GM19463 (cell line): ENCODE data around the gene ATG9A.

Source experiments
- ATAC-seq: cut with Tn5 transposase; IDR thresholded peaks from one replicate; pipeline ENCODE4 v1.9.1; 2021; ENCODE audit warnings: mild to moderate bottlenecking, moderate library complexity; ENCODE audit not compliant: unreplicated experiment

Gene ATG9A

DNA sequence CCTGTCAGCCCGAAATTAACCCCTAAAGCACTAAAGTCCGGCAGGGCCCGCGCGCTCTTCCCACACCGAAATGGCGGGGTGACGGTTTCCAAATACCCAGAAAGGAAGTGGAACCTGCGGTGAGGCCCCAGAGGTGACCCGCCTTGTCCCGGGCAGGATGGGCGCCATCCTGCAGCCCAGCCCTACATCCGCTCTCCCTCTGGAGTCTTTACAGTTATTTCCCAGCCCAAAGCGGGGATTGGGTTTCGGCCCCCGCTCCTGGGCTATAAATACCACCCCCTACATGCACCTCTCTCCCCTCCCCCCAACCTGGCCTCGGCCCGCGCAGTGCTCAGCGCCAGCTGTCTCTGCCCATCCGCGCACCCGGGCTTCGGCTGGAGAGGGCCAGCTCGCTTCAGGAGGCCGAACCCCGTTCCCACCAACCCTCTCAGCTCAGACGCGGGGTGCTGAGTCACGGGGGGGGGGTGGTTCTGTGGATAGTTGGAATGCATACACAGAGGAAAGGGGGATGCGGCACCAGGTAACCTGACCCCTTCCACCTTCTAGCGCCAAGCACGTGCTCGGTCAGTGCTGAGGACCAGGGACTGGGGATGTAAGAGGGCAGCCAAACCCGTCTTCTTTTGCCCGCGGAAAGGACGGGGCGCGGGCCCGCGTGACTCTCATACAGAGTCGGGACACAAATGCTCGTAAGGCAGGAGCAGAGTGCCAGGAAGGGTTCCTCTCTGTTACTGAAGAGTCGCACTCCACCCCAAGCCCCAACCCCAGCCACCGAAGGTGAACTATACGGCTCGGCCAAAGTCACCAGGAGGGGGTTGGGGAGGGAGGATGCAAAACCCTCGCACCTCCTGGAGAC lies 23.7 kb upstream of the ATG9A start, which contains the start of gene TUBA4B:
Gene TUBA4B (plus strand): TSS at position 344 of the 853 bp plus-strand sequence. CDS start 165 bp downstream, at position 509.
- ATAC-seq: peak; percentile 2

- ATAC-seq: no peak
Measured at GRCh38 chr2:219252570-219252899, 23.1 kb upstream of the ATG9A start.

GRCh38 chr2:219252084-219252483 lies 22.6 kb upstream of the ATG9A start:
- no peak for ATAC-seq

GRCh38 chr2:219251656-219252055 lies 22.2 kb upstream of the ATG9A start:
- no peak for ATAC-seq

- no peak for ATAC-seq
Measured at GRCh38 chr2:219250049-219250781, 20.8 kb upstream of the ATG9A start.

- peak; percentile 54 for ATAC-seq
Measured at GRCh38 chr2:219249203-219249980, 20.0 kb upstream of the ATG9A start.

- ATAC-seq: no peak
Measured at GRCh38 chr2:219248845-219249202, 19.4 kb upstream of the ATG9A start.

GRCh38 chr2:219247678-219248642 lies 18.5 kb upstream of the ATG9A start:
- ATAC-seq: no peak

DNA sequence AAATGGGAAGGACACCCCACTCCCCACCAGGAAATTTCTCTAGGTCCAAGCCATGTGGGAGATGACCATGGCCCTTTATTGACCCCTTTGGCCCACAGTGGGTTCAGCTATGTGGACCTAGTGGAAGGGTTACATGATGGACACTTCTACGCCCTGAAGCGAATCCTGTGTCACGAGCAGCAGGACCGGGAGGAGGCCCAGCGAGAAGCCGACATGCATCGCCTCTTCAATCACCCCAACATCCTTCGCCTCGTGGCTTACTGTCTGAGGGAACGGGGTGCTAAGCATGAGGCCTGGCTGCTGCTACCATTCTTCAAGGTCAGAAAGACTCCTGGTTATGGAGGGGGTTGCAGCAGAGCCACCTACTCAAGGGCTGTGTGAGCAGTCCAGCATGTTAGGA lies 17.1 kb upstream of the ATG9A start:
- no peak for ATAC-seq

- no peak for ATAC-seq
Measured at GRCh38 chr2:219245899-219246230, 16.4 kb upstream of the ATG9A start.

GRCh38 chr2:219245148-219245898 lies 15.9 kb upstream of the ATG9A start, which contains the start of the genes GLB1L and STK16:
Gene GLB1L, minus strand, starts transcription at chr2:219245444. Its CDS starts 1,871 bp downstream, at chr2:219243573.
Gene STK16, plus strand, starts transcription at chr2:219245479. Its CDS starts 521 bp downstream, at chr2:219246000.
- peak; percentile 60 for ATAC-seq

GRCh38 chr2:219244789-219245147 lies 15.3 kb upstream of the ATG9A start:
- no peak for ATAC-seq

- no peak for ATAC-seq
Measured at GRCh38 chr2:219243291-219243761, 13.9 kb upstream of the ATG9A start.

DNA sequence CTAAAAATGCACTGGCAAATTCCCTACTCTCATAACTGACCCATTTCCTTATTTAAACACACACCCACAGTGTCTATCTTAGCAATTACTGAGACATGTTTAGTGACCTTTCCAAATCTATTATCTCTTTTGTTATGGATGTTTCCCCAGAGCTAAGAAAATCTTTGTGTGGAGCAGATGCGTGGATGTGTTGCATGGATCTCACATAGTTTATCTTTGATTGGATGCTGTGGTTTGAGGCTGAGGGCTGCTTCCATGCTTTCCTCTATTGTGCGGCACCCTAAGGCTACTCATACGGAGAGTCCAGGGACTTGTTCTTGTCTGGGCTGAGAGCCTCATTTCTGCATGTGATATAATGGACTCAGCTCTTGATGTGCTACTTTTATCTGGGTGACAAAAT lies 4.9 kb upstream of the ATG9A start:
- ATAC-seq: no peak

- no peak for ATAC-seq
Measured at GRCh38 chr2:219230059-219230540, 664 bp upstream of the ATG9A start.

DNA sequence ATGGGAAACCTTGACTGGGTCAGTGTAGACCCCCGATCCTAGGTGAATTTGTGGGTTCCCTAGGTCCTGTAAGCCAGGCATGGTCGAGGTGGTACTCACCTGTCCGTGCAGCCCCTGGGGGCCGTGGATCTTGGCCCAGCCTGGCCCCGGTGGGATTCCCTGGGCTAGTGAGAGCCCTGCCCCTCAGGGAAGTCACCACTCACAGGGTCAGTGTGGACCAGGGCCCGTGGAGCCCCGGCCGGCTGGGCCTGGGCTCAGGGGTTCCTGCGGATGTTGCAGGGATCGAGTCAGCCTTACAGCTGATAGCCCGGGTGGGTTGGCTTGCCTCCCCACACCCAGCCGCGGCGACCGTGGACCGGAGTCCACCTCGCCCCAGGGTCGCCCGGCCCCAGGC lies 528 bp downstream of the ATG9A start:
- peak; percentile 3 for ATAC-seq

- ATAC-seq: no peak
Measured at GRCh38 chr2:219228041-219228910, 1.2 kb downstream of the ATG9A start.

- no peak for ATAC-seq
Measured at GRCh38 chr2:219225350-219225749, 4.1 kb downstream of the ATG9A start.
